Measurements from ENCODE around the gene DOP1B. TPM values are rescaled to one million over a fixed set of nuclear protein-coding genes. Genes with fewer than 3 reads are reported as not detected.

Gene DOP1B
- total and polyA plus RNA-seq, 7 experiments from 2014 or later = 3.8 to 34.0 (median 13.1) TPM

DNA sequence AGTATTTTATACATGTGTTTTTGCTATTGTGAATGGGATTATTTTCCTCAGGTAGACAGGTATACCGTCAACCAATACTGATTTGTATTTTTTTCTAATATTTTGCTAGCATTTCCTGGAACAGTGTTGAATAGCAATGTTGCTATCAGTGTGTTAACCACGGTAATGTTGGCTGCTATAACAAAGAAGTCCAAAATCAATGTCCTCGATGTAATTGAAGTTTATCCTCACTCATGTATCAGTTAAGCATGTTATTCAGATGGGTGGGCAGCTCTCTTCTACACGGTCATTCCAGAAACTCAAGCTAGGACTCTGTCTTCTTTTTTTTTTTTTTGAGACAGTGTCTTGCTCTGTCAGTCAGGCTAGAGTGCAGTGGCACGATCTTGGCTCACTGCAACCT, 24.3 kb downstream of the DOP1B start:
- Mint-ChIP-seq H3K27ac (no peak overlapping the region), H3K36me3 (peaks cover 3 to 25% (median 4%) of the 10 kb centered on the region in 5 donors), H3K27me3 (no peaks in the 10 kb centered on the region), H3K4me1 (peaks cover under 1 to 19% (median 10%) of the 10 kb centered on the region in 7 donors), H3K4me3 (no peak overlapping the region), H3K9me3 (no peaks in the 10 kb centered on the region)
- H3K4me3 ChIP-seq (ENCODE audit: low read length) = no peak overlapping the region
- peaks cover 0 to 6% of the 10 kb centered on the region in 2 donors for H3K4me1 ChIP-seq (ENCODE audit: control insufficient read depth in 2 of 2, insufficient read depth in 2 of 2, low read length in 2 of 2)
- ChIA-PET CTCF (no interaction called here), POLR2A (no interaction called here)
- no peak for DNase-seq
- no peaks in the 10 kb centered on the region for H3K27me3 ChIP-seq (ENCODE audit: control insufficient read depth in 2 of 2, insufficient read depth in 2 of 2, low read length in 2 of 2)
- no peaks in the 10 kb centered on the region for H3K9me3 ChIP-seq (ENCODE audit: control insufficient read depth in 2 of 3, low read length in 3 of 3)
- no peak for ATAC-seq
- peaks cover 0 to 10% (median 4%) of the 10 kb centered on the region in 3 experiments for H3K36me3 ChIP-seq (ENCODE audit: control insufficient read depth in 2 of 3, insufficient read depth in 3 of 3, low read length in 3 of 3)
- H3K27ac ChIP-seq (ENCODE audit: low read depth, low read length) = no peak overlapping the region
- intact Hi-C loops (cut with micrococcal nuclease) = no loop called here

DNA sequence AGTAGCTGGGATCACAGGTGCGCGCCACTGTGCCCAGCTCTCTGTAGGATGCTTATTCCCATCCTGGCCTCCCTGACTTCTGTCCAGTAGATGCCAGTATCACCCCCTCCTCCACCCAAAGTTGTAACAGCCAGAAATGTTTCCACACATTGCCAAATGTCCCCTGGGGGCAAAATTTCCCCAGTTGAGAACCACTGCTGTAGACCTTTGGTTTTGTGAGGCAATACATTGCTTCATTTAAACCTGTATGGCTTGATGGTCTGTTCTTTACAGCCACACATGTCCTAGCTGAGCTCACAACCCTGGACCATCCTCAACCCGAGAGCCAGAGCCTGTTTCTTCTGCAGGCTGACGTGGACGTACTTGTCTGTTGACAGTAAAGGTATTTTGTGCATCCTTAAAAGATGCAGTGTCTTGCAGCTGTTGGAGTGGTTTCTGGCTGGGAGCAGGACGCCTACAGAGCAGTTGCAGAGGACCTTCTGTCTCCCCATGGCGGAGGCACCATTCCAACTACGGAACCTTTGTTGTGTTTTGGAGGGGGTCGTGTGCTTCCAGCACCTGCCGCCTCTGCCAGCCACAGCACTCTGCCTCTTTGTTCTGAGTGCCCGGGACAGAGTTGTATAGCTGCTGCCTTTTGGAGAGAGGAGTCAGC, 26.6 kb downstream of the DOP1B start:
- POLR2A ChIA-PET = no interaction called here
- H3K27me3 ChIP-seq (ENCODE audit: control insufficient read depth in 2 of 2, insufficient read depth in 2 of 2, low read length in 2 of 2) = no peaks in the 10 kb centered on the region
- CTCF ChIA-PET = interaction anchor here (0.7 kb wide), 1 partner anchor 52 kb away, joined by 3 read pairs; no protein-coding TSS in a partner anchor
- peaks cover 0 to 10% (median 4%) of the 10 kb centered on the region in 3 experiments for H3K36me3 ChIP-seq (ENCODE audit: control insufficient read depth in 2 of 3, insufficient read depth in 3 of 3, low read length in 3 of 3)
- H3K9me3 ChIP-seq (ENCODE audit: control insufficient read depth in 2 of 3, low read length in 3 of 3) = no peaks in the 10 kb centered on the region
- intact Hi-C loops (cut with micrococcal nuclease) = no loop called here
- no peaks in the 10 kb centered on the region for H3K4me1 ChIP-seq (ENCODE audit: control insufficient read depth in 2 of 2, insufficient read depth in 2 of 2, low read length in 2 of 2)
- Mint-ChIP-seq H3K9me3 (no peaks in the 10 kb centered on the region), H3K4me3 (peak overlapping the region in 1 of 10 donors; percentile 12), H3K4me1 (peaks cover under 1 to 21% (median 7%) of the 10 kb centered on the region in 7 donors), H3K36me3 (peaks cover 4 to 30% (median 5%) of the 10 kb centered on the region in 5 donors), H3K27ac (no peak overlapping the region), H3K27me3 (no peaks in the 10 kb centered on the region)
- H3K4me3 ChIP-seq (ENCODE audit: low read length) = no peak overlapping the region
- DNase-seq = no peak
- no peak overlapping the region for H3K27ac ChIP-seq (ENCODE audit: low read depth, low read length)
- ATAC-seq = no peak

DNA sequence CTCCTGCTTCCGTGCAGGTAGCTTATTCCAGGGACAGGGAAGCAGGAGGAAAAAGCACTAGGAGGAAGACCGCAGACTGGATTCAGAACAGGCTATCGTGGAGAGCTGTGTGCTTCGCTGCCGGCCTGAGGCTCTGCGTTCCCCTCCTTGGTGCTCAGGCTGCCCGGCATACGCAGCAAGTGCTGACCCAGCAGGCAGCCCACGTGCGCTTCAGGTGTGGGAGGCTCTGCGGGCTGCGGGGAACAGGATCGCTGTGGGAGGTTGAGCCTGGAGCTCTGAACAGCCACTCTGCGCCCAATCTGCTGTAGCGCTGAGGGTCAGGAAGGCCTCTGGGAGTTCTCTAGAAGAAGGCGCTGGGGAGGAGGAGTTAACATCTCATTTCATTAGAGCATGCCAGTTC, 27.9 kb downstream of the DOP1B start:
- no peak overlapping the region for H3K27ac ChIP-seq (ENCODE audit: low read depth, low read length)
- no peaks in the 10 kb centered on the region for H3K4me1 ChIP-seq (ENCODE audit: control insufficient read depth in 2 of 2, insufficient read depth in 2 of 2, low read length in 2 of 2)
- no peaks in the 10 kb centered on the region for H3K27me3 ChIP-seq (ENCODE audit: control insufficient read depth in 2 of 2, insufficient read depth in 2 of 2, low read length in 2 of 2)
- no peaks in the 10 kb centered on the region for H3K9me3 ChIP-seq (ENCODE audit: control insufficient read depth in 2 of 3, low read length in 3 of 3)
- intact Hi-C loops (cut with micrococcal nuclease) = no loop called here
- Mint-ChIP-seq H3K36me3 (peaks cover 0 to 24% (median 5%) of the 10 kb centered on the region in 5 donors), H3K9me3 (no peaks in the 10 kb centered on the region), H3K27me3 (no peaks in the 10 kb centered on the region), H3K4me3 (no peak overlapping the region), H3K27ac (no peak overlapping the region), H3K4me1 (peaks cover 6 to 22% (median 12%) of the 10 kb centered on the region in 7 donors)
- ATAC-seq (no peak), DNase-seq (no peak)
- H3K4me3 ChIP-seq (ENCODE audit: low read length) = no peak overlapping the region
- CTCF ChIA-PET = interaction anchor here (1.1 kb wide), 1 partner anchor 9 kb away, joined by 4 read pairs; no protein-coding TSS in a partner anchor
- peaks cover 0 to 10% (median 4%) of the 10 kb centered on the region in 3 experiments for H3K36me3 ChIP-seq (ENCODE audit: control insufficient read depth in 2 of 3, insufficient read depth in 3 of 3, low read length in 3 of 3)
- POLR2A ChIA-PET = no interaction called here

DNA sequence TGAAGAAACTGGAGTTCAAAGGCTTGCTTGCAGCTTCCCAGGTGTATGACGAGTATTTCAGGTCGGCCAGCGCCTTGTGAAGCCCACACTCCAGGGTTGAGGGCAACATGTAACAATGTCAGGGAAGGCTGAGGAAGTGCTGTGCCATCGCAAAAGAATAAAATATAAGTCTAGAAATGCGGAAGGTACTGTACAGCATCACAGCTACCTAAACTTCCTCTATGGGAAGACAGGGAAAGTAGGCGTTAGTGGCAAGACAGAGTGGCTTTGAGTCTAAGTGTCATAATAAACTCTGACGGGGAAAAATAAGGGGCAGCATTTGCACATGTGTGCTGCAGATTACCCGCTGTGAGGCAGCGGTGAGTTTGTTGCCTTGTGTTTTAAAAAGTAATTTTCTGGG, 28.9 kb downstream of the DOP1B start:
- Mint-ChIP-seq H3K27me3 (no peaks in the 10 kb centered on the region), H3K4me3 (peak overlapping the region in 1 of 10 donors; percentile 6), H3K27ac (peak overlapping the region in 1 of 9 donors; percentile 57), H3K9me3 (no peaks in the 10 kb centered on the region), H3K4me1 (peaks cover 6 to 22% (median 12%) of the 10 kb centered on the region in 7 donors), H3K36me3 (peaks cover under 1 to 25% (median 5%) of the 10 kb centered on the region in 5 donors)
- Histone ChIP-seq H3K4me3 (ENCODE audit: low read length) (no peak overlapping the region), H3K9me3 (ENCODE audit: control insufficient read depth in 2 of 3, low read length in 3 of 3) (no peaks in the 10 kb centered on the region), H3K27ac (ENCODE audit: low read depth, low read length) (no peak overlapping the region), H3K36me3 (ENCODE audit: control insufficient read depth in 2 of 3, insufficient read depth in 3 of 3, low read length in 3 of 3) (peaks cover 0 to 10% (median 4%) of the 10 kb centered on the region in 3 experiments), H3K27me3 (ENCODE audit: control insufficient read depth in 2 of 2, insufficient read depth in 2 of 2, low read length in 2 of 2) (no peaks in the 10 kb centered on the region), H3K4me1 (ENCODE audit: control insufficient read depth in 2 of 2, insufficient read depth in 2 of 2, low read length in 2 of 2) (no peaks in the 10 kb centered on the region)
- no peak for ATAC-seq
- CTCF ChIA-PET = interaction anchor here (1.0 to 1.1 kb wide), 2 partner anchors 10 to 13 kb away, joined by 3 to 4 read pairs; no protein-coding TSS in a partner anchor
- intact Hi-C loops (cut with micrococcal nuclease) = loop anchor here in 1 of 2 donors (5.0 kb wide), 1 partner anchor 33 kb away; no protein-coding TSS in a partner anchor
- DNase-seq = no peak
- POLR2A ChIA-PET = interaction anchor here (0.6 kb wide), 1 partner anchor 13 kb away, joined by 3 read pairs; no protein-coding TSS in a partner anchor

DNA sequence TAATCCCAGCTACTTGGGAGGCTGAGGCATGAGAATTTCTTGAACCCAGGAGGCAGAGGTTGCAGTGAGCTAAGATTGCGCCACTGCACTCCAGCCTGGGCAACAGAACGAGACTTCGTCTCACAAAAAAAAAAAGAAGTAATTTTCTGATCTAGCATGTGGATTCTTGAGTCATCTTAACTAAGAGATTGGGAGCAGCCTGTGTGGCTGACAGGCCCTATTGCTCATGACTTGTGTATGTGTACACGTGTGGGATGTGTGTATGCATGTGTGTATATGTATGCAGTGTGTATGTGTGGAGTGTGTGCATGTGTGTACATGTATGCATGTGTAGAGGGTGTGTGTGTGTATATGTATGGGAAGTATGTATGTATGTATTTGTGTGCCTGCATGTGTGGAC, 29.5 kb downstream of the DOP1B start:
- Histone ChIP-seq H3K27me3 (ENCODE audit: control insufficient read depth in 2 of 2, insufficient read depth in 2 of 2, low read length in 2 of 2) (no peaks in the 10 kb centered on the region), H3K27ac (ENCODE audit: low read depth, low read length) (no peak overlapping the region), H3K9me3 (ENCODE audit: control insufficient read depth in 2 of 3, low read length in 3 of 3) (no peaks in the 10 kb centered on the region), H3K4me1 (ENCODE audit: control insufficient read depth in 2 of 2, insufficient read depth in 2 of 2, low read length in 2 of 2) (no peaks in the 10 kb centered on the region), H3K4me3 (ENCODE audit: low read length) (no peak overlapping the region), H3K36me3 (ENCODE audit: control insufficient read depth in 2 of 3, insufficient read depth in 3 of 3, low read length in 3 of 3) (peaks cover 0 to 10% (median 4%) of the 10 kb centered on the region in 3 experiments)
- Mint-ChIP-seq H3K4me1 (peaks cover 9 to 23% (median 12%) of the 10 kb centered on the region in 7 donors), H3K27ac (peak overlapping the region in 1 of 9 donors; percentile 2), H3K36me3 (peaks cover 4 to 30% (median 6%) of the 10 kb centered on the region in 5 donors), H3K4me3 (no peak overlapping the region), H3K27me3 (no peaks in the 10 kb centered on the region), H3K9me3 (no peaks in the 10 kb centered on the region)
- DNase-seq (no peak), ATAC-seq (peak; percentile 36)
- intact Hi-C loops (cut with micrococcal nuclease) = loop anchor here in 1 of 2 donors (5.0 kb wide), 1 partner anchor 34 kb away; no protein-coding TSS in a partner anchor
- ChIA-PET POLR2A (interaction anchor here (1.1 kb wide), 1 partner anchor 12 kb away, joined by 3 read pairs; no protein-coding TSS in a partner anchor), CTCF (no interaction called here)

DNA sequence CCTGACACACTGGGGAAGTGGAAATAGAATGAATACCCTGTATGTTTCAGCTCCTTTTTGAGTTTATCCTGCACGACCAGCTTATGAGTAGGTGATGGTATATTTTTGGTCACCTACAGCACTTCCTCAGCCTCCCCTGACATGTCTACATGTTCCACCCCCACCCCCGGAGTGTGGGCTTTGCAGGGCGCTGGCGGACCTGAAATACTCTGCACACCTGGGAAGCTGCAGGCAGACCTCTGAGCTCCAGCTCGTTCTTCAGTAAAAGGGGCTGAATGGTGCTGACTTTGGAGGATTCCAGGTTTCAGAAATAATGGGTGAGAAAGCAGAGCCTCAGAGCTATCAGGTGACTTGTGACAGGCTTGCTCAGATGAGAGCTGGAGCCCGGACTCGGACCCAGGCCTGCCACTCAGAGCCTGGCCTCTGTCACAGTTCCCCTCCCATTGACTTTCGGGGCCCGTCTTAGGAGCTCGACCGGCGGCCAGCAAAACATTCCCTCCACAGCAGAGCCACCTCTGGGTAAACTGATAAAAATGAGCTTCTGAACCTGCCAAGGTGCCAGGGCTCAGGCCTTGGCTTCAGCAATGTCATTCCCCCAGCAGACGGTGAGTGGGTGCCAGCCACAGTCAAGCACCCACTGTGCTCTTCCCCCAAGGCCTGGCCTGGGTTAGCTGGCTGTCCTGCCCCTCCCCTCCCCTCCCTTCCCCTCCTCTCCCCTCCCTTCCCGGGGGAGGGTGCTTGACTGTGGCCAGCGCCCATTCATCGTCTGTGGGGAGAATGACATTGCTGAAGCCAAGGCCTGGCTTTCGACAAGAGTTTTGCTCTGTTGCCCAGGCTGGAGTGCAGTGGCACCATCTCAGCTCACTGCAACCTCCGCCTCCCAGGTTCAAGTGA, 30.1 kb downstream of the DOP1B start:
- POLR2A ChIA-PET = interaction anchor here (0.6 to 1.1 kb wide), 3 partner anchors 13 to 150 kb away, joined by 3 read pairs; no protein-coding TSS in a partner anchor
- Mint-ChIP-seq H3K27me3 (no peaks in the 10 kb centered on the region), H3K4me3 (no peak overlapping the region), H3K36me3 (peaks cover 4 to 26% (median 6%) of the 10 kb centered on the region in 5 donors), H3K9me3 (no peaks in the 10 kb centered on the region), H3K27ac (peak overlapping the region in 2 of 9 donors; percentile 2 to 4), H3K4me1 (peaks cover 9 to 22% (median 12%) of the 10 kb centered on the region in 7 donors)
- intact Hi-C loops (cut with micrococcal nuclease) = loop anchor here in 1 of 2 donors (5.0 kb wide), 1 partner anchor 34 kb away; no protein-coding TSS in a partner anchor
- no peaks in the 10 kb centered on the region for H3K4me1 ChIP-seq (ENCODE audit: control insufficient read depth in 2 of 2, insufficient read depth in 2 of 2, low read length in 2 of 2)
- H3K27ac ChIP-seq (ENCODE audit: low read depth, low read length) = no peak overlapping the region
- no peak for DNase-seq
- no peak for ATAC-seq
- H3K4me3 ChIP-seq (ENCODE audit: low read length) = no peak overlapping the region
- H3K36me3 ChIP-seq (ENCODE audit: control insufficient read depth in 2 of 3, insufficient read depth in 3 of 3, low read length in 3 of 3) = peaks cover 0 to 10% (median 4%) of the 10 kb centered on the region in 3 experiments
- no peaks in the 10 kb centered on the region for H3K9me3 ChIP-seq (ENCODE audit: control insufficient read depth in 2 of 3, low read length in 3 of 3)
- CTCF ChIA-PET = interaction anchor here (0.6 kb wide), 1 partner anchor 20 kb away, joined by 3 read pairs; no protein-coding TSS in a partner anchor
- no peaks in the 10 kb centered on the region for H3K27me3 ChIP-seq (ENCODE audit: control insufficient read depth in 2 of 2, insufficient read depth in 2 of 2, low read length in 2 of 2)
